Measurements from ENCODE around the gene GNGT2.

DNA sequence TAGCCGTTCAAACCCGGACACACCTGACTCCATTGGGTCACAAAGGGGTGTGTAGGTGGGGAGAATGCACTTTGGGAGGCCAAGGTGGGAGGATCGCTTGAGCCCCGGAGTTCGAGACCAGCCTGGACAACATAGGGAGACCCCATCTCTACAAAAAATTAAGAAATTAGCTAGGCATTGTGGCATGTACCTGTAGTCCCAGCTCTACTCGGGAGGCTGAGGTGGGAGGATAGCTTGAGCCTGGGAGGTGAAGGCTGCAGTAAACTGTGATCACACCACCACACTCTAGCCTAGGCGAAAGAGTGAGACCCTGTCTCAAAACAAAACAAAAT is 21.2 kb upstream of the GNGT2 start:
- TF ChIP-seq, protein P1, sequence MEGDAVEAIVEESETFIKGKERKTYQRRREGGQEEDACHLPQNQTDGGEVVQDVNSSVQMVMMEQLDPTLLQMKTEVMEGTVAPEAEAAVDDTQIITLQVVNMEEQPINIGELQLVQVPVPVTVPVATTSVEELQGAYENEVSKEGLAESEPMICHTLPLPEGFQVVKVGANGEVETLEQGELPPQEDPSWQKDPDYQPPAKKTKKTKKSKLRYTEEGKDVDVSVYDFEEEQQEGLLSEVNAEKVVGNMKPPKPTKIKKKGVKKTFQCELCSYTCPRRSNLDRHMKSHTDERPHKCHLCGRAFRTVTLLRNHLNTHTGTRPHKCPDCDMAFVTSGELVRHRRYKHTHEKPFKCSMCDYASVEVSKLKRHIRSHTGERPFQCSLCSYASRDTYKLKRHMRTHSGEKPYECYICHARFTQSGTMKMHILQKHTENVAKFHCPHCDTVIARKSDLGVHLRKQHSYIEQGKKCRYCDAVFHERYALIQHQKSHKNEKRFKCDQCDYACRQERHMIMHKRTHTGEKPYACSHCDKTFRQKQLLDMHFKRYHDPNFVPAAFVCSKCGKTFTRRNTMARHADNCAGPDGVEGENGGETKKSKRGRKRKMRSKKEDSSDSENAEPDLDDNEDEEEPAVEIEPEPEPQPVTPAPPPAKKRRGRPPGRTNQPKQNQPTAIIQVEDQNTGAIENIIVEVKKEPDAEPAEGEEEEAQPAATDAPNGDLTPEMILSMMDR (IDR thresholded peaks at IDR 0.05; ENCODE audit: low read depth, low read length, missing input control) = no peak
- TF ChIP-seq, protein P2, sequence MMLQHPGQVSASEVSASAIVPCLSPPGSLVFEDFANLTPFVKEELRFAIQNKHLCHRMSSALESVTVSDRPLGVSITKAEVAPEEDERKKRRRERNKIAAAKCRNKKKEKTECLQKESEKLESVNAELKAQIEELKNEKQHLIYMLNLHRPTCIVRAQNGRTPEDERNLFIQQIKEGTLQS (IDR thresholded peaks at IDR 0.05) = no peak
- TF ChIP-seq YY1 (IDR thresholded peaks at IDR 0.05) (no peak), HNF4G (IDR thresholded peaks at IDR 0.05) (no peak), TAF1 (conservative IDR thresholded peaks at IDR 0.05) (no peak), GABPA (IDR thresholded peaks at IDR 0.05 in 1 of 2, conservative IDR thresholded peaks at IDR 0.05 in 1 of 2) (no peak), RAD21 (IDR thresholded peaks at IDR 0.05) (no peak)
- TF ChIP-seq, protein P3, sequence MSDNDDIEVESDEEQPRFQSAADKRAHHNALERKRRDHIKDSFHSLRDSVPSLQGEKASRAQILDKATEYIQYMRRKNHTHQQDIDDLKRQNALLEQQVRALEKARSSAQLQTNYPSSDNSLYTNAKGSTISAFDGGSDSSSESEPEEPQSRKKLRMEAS (IDR thresholded peaks at IDR 0.05) = no peak
- TF ChIP-seq, protein P4, sequence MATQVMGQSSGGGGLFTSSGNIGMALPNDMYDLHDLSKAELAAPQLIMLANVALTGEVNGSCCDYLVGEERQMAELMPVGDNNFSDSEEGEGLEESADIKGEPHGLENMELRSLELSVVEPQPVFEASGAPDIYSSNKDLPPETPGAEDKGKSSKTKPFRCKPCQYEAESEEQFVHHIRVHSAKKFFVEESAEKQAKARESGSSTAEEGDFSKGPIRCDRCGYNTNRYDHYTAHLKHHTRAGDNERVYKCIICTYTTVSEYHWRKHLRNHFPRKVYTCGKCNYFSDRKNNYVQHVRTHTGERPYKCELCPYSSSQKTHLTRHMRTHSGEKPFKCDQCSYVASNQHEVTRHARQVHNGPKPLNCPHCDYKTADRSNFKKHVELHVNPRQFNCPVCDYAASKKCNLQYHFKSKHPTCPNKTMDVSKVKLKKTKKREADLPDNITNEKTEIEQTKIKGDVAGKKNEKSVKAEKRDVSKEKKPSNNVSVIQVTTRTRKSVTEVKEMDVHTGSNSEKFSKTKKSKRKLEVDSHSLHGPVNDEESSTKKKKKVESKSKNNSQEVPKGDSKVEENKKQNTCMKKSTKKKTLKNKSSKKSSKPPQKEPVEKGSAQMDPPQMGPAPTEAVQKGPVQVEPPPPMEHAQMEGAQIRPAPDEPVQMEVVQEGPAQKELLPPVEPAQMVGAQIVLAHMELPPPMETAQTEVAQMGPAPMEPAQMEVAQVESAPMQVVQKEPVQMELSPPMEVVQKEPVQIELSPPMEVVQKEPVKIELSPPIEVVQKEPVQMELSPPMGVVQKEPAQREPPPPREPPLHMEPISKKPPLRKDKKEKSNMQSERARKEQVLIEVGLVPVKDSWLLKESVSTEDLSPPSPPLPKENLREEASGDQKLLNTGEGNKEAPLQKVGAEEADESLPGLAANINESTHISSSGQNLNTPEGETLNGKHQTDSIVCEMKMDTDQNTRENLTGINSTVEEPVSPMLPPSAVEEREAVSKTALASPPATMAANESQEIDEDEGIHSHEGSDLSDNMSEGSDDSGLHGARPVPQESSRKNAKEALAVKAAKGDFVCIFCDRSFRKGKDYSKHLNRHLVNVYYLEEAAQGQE (IDR thresholded peaks at IDR 0.05) = no peak

All from liver (tissue), 3 donors.